ENCODE data around the gene UROC1.

UROC1 gene

GRCh38 chr3:126463521-126463920, 54.1 kb downstream of the UROC1 start:
- no peak for DNase-seq (ENCODE audit: extremely low read depth, low read depth)
- TF ChIP-seq, protein P1, sequence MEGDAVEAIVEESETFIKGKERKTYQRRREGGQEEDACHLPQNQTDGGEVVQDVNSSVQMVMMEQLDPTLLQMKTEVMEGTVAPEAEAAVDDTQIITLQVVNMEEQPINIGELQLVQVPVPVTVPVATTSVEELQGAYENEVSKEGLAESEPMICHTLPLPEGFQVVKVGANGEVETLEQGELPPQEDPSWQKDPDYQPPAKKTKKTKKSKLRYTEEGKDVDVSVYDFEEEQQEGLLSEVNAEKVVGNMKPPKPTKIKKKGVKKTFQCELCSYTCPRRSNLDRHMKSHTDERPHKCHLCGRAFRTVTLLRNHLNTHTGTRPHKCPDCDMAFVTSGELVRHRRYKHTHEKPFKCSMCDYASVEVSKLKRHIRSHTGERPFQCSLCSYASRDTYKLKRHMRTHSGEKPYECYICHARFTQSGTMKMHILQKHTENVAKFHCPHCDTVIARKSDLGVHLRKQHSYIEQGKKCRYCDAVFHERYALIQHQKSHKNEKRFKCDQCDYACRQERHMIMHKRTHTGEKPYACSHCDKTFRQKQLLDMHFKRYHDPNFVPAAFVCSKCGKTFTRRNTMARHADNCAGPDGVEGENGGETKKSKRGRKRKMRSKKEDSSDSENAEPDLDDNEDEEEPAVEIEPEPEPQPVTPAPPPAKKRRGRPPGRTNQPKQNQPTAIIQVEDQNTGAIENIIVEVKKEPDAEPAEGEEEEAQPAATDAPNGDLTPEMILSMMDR (IDR thresholded peaks at IDR 0.05; ENCODE audit: low read depth, low read length) = no peak

- TF ChIP-seq, protein P1 (IDR thresholded peaks at IDR 0.05; ENCODE audit: low read depth, low read length) = no peak
- DNase-seq (ENCODE audit: extremely low read depth, low read depth) = no peak
Observed at GRCh38 chr3:126461450-126462070, 56.0 kb downstream of the UROC1 start.

DNA sequence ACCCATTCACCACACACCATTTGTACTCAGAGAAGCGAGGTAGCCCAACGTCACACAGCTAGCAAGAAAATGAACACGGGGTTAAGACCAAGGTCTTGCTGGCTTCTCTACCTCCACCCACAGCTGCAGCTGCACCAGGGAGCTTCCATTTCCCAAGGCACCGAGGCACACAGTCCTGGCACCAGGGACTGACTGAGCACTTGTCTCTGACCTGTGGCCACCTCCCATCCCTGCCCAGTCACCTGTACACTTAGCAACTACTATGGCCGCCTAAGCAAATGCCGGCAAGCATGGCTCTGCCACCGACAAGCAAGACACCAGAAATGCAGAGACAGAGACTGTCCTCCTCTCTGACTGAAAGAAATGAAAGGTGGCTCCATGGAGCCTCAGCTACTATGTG, 57.2 kb downstream of the UROC1 start:
- DNase-seq (ENCODE audit: extremely low read depth, low read depth) = no peak
- TF ChIP-seq, protein P1 (IDR thresholded peaks at IDR 0.05; ENCODE audit: low read depth, low read length) = no peak

DNA sequence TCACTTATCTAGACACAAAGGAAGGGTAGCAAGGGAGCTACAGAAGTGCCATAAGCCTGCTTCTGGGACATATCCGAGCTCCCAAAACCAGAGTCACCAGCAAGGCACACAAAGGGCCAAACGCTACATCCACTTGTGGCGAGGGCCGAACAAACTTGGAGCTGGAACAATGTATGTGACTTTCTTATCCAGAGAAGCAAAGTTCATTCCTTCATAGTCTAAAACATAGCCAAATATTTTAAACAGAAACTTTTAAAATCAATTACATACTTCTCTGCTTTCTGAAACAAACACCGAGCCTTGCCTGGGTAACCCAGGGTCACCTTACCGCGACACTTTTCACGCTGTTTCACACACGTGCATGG, 57.8 kb downstream of the UROC1 start:
- TF ChIP-seq, protein P1 (IDR thresholded peaks at IDR 0.05; ENCODE audit: low read depth, low read length) = no peak
- DNase-seq (ENCODE audit: extremely low read depth, low read depth) = no peak

DNA sequence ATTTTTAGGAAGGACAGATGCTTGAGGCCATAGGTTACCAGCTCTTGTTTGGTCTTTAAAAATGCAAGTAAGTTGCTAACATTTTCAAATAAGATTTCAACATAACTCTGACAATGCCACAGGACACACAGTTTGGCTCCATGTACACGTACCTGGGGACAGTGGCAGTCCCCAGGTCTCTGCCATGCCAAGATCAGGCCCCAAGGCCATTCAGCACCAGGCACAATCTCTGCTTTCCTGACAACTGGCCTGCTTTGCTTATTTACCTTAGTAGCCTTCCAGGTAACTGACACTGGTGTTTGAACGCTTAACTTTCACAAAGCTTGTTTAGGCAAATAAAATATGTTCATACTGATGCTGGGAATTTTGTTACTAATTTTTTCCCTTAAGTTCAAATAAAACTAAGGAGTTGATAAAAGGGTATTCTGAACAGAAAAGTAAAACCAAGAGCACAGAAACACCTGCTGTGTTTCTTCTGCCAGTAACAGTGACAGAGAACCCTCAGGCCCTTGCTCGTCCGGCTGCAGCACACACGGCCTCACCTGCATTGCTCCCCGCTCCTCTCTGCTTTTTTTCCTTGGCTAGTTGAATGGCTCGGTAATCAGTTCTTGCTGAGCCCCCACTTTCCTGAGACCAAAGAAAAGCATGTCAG, 58.3 kb downstream of the UROC1 start:
- no peak for DNase-seq (ENCODE audit: extremely low read depth, low read depth)
- TF ChIP-seq, protein P1 (IDR thresholded peaks at IDR 0.05; ENCODE audit: low read depth, low read length) = no peak

- no peak for DNase-seq (ENCODE audit: extremely low read depth, low read depth)
- TF ChIP-seq, protein P1 (IDR thresholded peaks at IDR 0.05; ENCODE audit: low read depth, low read length) = no peak
Observed at GRCh38 chr3:126456766-126457388, 60.7 kb downstream of the UROC1 start.

DNA sequence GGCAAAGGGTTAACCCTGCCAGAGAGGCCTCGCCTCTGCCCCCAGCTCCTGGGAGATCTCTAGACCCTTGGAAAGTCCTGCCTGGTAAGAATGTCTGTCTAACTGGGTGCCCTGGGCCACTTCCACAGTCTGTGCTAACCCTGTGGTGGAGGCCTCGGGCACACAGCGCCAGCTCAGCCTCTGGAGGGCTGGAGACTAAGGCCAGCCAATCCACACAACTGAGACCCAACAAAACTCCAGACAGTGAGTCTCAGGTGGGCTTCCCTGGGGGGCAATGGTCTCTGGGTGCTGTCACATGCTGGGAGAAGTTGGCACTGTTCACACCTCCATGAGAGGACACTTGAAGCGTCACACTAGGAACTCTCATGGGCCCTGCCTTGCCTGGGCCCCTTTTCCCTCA, 61.4 kb downstream of the UROC1 start:
- no peak for DNase-seq (ENCODE audit: extremely low read depth, low read depth)
- TF ChIP-seq, protein P1 (IDR thresholded peaks at IDR 0.05; ENCODE audit: low read depth, low read length) = no peak

Data from AG09319 (cell line).